ENCODE data around the gene PDE9A.
"Not testable (repeated sequence)": the region's sequence is repeated elsewhere in the genome, so short reads cannot be mapped to it uniquely, and the experiment has no call there.

- not testable (repeated sequence) for TF ChIP-seq EZH2 (IDR thresholded peaks at IDR 0.05; ENCODE audit: insufficient read depth, poor library complexity, severe bottlenecking); EZH2phosphoT487 (IDR thresholded peaks at IDR 0.05; ENCODE audit: insufficient read depth, low read depth)
These were observed 24.9 kb upstream of the PDE9A start for GRCh38 chr21:42628466-42629061.
